Measurements from ENCODE around the gene TBL1XR1.

TBL1XR1 gene

DNA sequence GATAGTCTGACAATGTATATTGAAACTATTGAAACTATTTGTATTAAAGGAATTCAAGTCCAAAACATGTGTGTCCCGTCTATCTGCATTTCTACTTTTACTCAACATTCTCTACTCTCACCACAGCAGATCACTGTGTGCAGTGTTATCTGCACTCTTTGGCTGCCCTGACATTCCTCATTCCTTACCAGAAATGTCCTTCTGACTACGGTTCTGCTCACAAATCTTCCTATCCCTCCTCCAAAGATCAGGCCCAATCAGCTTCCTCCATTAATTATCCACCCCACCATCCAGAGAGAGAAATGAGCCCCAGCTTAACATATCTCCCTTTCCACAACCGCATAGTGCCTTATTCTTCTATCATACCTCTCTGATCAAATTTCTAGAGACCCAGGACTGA, 94.7 kb downstream of the TBL1XR1 start:
- TF ChIP-seq, protein P1, sequence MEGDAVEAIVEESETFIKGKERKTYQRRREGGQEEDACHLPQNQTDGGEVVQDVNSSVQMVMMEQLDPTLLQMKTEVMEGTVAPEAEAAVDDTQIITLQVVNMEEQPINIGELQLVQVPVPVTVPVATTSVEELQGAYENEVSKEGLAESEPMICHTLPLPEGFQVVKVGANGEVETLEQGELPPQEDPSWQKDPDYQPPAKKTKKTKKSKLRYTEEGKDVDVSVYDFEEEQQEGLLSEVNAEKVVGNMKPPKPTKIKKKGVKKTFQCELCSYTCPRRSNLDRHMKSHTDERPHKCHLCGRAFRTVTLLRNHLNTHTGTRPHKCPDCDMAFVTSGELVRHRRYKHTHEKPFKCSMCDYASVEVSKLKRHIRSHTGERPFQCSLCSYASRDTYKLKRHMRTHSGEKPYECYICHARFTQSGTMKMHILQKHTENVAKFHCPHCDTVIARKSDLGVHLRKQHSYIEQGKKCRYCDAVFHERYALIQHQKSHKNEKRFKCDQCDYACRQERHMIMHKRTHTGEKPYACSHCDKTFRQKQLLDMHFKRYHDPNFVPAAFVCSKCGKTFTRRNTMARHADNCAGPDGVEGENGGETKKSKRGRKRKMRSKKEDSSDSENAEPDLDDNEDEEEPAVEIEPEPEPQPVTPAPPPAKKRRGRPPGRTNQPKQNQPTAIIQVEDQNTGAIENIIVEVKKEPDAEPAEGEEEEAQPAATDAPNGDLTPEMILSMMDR (IDR thresholded peaks at IDR 0.05; ENCODE audit: low read depth, low read length, missing control alignments): no peak
- H3K4me3 ChIP-seq (ENCODE audit: low read depth, low read length): no peak overlapping the region
- in situ Hi-C loops (cut with HindIII; ENCODE audit: low sequenced_read_pairs): no loop called here
- no peak for DNase-seq (ENCODE audit: low read depth)

DNA sequence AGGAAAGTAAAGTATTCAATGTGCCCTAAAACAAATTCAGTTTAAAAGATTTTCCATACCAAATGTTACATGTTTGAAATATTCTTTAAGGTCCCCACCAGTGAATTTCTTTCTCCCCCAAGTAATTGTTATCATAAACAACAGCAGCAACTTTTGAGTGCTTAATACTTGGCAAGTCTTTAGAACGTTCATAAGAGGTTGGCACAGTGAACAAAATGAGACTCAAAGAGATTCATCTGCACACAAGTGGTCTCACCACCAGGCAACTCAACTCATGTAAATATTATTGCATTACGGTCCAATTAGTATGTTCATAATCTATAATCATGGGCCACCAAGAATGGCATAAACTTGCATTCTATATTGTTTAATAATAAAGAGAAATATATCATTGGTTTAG, 98.7 kb downstream of the TBL1XR1 start:
- in situ Hi-C loops (cut with HindIII; ENCODE audit: low sequenced_read_pairs): no loop called here
- H3K4me3 ChIP-seq (ENCODE audit: low read depth, low read length): no peak overlapping the region
- DNase-seq (ENCODE audit: low read depth): no peak
- TF ChIP-seq, protein P1 (IDR thresholded peaks at IDR 0.05; ENCODE audit: low read depth, low read length, missing control alignments): no peak

DNA sequence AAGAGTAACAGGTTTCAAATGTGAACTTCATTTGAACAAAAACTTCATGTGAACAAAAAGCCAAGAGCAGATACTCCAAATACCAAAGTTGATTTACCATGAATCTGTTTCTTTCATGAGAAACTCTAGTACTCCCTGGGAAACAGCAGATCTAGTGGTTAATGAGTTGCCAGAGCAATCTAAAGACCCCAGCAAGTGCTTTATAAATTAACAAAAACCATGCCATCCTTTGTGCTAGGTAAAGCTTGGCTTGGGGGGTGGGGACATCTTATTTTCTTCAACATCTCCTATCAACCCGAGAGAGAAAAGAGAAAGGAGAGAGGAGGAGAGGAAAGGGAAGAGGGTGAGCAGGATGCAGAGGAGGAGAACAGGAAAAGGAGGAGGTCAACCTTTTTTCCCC, 100.7 kb downstream of the TBL1XR1 start:
- no peak for DNase-seq (ENCODE audit: low read depth)
- no peak overlapping the region for H3K4me3 ChIP-seq (ENCODE audit: low read depth, low read length)
- TF ChIP-seq, protein P1 (IDR thresholded peaks at IDR 0.05; ENCODE audit: low read depth, low read length, missing control alignments): no peak
- in situ Hi-C loops (cut with HindIII; ENCODE audit: low sequenced_read_pairs): no loop called here

DNA sequence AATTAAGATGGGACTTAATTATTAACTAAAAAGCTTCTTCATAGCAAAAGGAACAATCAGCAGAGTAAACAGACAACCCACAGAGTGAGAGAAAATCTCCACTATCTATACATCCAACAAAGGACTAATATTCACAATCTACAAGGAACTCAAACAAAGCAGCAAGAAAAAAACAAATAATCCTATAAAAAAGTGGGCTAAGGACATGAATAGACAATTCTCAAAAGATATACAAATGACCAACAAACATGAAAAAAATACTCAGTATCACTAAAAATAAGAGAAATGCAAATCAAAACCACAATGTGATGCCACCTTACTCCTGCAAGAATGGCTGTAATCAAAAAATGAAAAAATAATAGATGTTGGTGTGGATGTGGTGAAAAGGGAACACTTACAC, 103.3 kb downstream of the TBL1XR1 start:
- in situ Hi-C loops (cut with HindIII; ENCODE audit: low sequenced_read_pairs): no loop called here
- no peak overlapping the region for H3K4me3 ChIP-seq (ENCODE audit: low read depth, low read length)
- no peak for DNase-seq (ENCODE audit: low read depth)
- TF ChIP-seq, protein P1 (IDR thresholded peaks at IDR 0.05; ENCODE audit: low read depth, low read length, missing control alignments): no peak

DNA sequence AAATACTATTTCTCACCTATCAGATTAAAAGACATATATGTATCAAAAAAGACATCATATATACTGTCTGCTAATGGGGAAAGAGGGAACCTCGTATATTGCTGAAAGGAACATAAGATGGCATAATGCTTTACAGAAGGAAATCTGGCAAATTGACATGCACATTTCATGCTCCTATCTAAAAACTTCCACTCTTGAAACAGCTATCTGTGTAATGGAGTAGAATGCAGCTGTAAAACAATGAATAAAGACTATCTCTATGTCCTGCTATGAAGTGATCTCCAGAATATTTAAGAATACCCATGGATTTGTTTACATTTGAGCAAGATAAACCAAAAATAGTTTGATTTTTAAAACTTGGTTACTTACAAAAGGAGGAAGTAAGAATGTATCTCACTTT, 107.4 kb downstream of the TBL1XR1 start:
- in situ Hi-C loops (cut with HindIII; ENCODE audit: low sequenced_read_pairs): no loop called here
- H3K4me3 ChIP-seq (ENCODE audit: low read depth, low read length): no peak overlapping the region
- TF ChIP-seq, protein P1 (IDR thresholded peaks at IDR 0.05; ENCODE audit: low read depth, low read length, missing control alignments): no peak
- no peak for DNase-seq (ENCODE audit: low read depth)

DNA sequence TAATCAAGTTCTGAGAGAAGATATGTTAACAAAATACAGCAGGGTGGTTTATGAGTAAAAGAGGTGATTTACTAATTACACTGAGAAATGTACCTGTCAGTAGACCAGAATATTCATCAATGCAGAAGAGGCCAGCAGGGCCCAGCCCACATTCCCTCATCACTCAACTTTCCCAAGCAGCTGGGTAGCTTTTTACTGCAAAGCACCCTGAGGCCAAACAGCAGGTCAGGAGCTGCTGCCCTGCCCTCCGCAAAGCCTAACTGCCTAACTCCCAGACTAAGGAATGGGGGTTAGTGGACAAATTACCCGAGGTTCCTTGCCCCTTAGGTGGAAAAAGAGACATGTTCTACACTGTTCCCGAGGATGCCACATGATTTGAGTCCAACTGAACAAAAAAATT, 108.2 kb downstream of the TBL1XR1 start:
- in situ Hi-C loops (cut with HindIII; ENCODE audit: low sequenced_read_pairs): no loop called here
- no peak overlapping the region for H3K4me3 ChIP-seq (ENCODE audit: low read depth, low read length)
- DNase-seq (ENCODE audit: low read depth): no peak
- TF ChIP-seq, protein P1 (IDR thresholded peaks at IDR 0.05; ENCODE audit: low read depth, low read length, missing control alignments): no peak

DNA sequence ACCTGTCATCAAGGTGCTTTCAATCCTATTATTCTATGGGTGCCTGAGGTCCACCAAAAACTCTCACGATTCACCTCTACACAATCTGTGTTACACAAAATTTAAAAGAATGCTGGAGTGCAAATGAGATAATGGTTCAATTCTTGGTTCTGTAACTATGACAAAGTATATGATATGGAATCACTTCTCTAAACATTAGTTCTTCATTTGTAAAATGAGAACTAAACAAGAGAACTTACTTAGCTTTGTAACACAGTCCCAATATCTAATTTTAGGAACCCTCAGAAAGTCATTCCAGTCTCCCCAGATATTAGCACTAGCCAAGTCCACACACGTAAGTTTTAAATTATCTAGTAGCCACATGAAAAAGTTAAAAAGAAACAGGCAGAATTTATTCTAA, 111.5 kb downstream of the TBL1XR1 start:
- H3K4me3 ChIP-seq (ENCODE audit: low read depth, low read length): no peak overlapping the region
- no peak for DNase-seq (ENCODE audit: low read depth)
- in situ Hi-C loops (cut with HindIII; ENCODE audit: low sequenced_read_pairs): no loop called here
- TF ChIP-seq, protein P1 (IDR thresholded peaks at IDR 0.05; ENCODE audit: low read depth, low read length, missing control alignments): no peak
